MM.1S (cell line): ENCODE results near the gene ORC2.

Source experiments
- CTCF ChIP-seq: fragments of 300-600 bp; sonication (generic); IDR thresholded peaks from 2 replicates; pipeline ENCODE4 v1.5.1; 2016; ENCODE audit warnings: antibody characterized with exemption, low read length, mixed read lengths
- EZH2 ChIP-seq: fragments of 300-600 bp; sonication (generic); optimal IDR thresholded peaks from 2 replicates; pipeline ENCODE3; 2017; ENCODE audit warnings: low read depth, mild to moderate bottlenecking, antibody characterized with exemption, low read length, mixed read lengths
- EZH2phosphoT487 ChIP-seq: fragments of 300-600 bp; sonication (generic); IDR thresholded peaks from 2 replicates; pipeline ENCODE4 v1.6.1; 2018; ENCODE audit warnings: antibody characterized with exemption, low read length

GRCh38 chr2:200961674-200962073 is 1.8 kb downstream of the ORC2 start:
- TF ChIP-seq CTCF (no peak), EZH2phosphoT487 (no peak), EZH2 (no peak)
